GM18508 (cell line): ENCODE results near the gene MRPL49.
"Not testable (repeated sequence)": the region's sequence is repeated elsewhere in the genome, so short reads cannot be mapped to it uniquely, and the experiment has no call there.

Source experiments
- ATAC-seq: cut with Tn5 transposase; IDR thresholded peaks from one replicate; pipeline ENCODE4 v1.9.1; 2021; ENCODE audit warnings: moderate number of reproducible peaks; ENCODE audit not compliant: insufficient read depth, unreplicated experiment

MRPL49 gene

DNA sequence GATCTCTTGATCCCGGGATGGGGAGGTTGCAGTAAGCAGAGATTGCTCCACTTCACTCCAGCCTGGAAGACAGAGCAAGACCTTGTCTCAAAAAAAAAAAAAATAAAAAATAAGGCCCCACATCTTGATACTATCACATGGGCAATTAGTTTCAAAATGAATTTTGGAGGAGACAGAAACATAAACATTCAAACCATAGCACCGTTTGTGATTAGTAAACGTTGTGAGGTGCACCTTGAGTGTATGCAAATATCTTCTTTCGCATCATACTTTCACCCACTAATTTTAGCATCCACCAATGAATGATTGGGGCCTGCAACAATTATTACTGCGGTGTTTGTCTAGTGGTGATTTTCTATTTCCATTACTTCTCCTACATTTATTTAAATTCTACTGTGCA lies 36.9 kb downstream of the MRPL49 start:
- no peak for ATAC-seq

- no peak for ATAC-seq
These were observed 38.5 kb downstream of the MRPL49 start for GRCh38 chr11:65160643-65161042.

DNA sequence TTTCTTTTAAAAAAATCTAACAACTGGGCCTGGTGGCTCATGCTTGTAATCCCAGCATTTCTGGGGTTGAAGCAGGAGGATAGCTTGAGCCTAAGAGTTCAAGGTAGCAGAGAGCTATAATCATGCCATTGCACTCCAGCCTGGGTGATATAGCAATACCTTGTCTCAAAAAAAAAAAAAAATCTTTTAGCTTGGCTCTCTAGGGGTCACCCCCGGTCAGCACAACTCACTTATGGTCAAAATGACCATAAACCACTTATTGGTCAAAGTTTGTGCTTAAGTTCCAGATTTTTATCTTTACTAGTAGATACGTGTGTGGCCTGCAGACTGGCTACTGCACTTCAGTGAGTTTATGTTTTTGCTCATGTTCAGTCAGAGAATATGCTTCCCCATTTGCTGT lies 41.6 kb downstream of the MRPL49 start:
- ATAC-seq: no peak

DNA sequence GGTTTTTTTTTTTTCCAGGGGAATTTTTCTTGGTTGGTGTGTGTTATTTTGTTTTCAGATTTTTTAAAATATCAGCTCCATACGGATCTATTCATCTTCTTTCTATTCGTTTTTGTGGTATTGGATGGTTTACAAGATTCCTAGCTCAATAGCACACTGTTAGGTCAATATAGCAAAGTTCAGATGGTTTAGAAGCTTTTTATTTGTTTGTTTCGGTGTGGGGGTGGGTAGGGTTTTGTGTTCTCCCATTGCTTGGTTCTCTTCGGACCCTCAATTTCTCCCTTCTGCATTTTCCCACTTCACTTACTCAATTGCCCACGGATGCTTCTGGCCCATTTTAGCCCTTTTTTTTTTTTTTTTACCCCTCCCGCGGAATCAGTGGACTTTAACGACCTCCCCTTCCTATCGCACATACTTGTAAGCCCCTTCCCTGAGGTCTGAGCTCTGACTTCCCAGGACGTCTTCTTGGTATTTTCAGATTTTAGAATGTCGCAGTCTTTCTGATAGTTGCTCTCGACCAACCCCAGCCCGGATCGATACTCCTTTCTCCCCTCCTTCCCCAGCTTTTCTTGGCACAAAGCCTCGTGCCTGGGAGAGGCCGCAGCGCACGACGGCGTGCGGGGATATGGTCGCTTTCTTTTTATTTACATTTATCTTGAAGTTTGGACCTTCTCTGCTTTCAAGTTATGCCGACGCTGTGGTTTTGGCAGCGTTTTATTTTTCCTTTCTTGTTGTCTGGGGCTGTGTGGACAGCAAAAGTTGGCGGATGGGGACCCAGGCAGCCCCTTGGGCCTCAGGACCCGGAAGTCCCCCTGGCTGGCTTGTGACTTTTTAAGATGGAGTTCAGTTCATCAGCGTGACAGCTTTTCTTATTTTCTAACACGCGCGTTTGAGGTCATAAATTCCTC lies 43.5 kb downstream of the MRPL49 start:
- ATAC-seq: no peak

DNA sequence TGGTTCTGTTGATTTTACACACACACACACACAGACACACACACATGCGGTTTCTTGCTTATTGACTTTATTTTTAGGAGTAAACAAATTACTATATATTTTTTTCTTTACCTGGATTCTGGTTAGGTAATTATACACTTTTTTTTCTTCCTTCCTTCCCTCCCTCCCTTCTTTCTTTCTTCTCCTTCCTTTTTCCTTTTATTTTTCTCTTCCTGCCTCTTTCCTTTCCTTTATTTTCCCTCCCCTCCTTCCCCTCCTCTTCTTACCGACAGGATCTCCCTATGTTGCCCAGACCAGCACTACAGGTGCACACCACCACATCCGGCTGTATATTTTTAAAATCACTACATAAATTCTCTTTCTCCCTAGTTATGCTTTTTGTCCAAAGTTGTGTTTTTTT lies 44.8 kb downstream of the MRPL49 start:
- no peak for ATAC-seq

DNA sequence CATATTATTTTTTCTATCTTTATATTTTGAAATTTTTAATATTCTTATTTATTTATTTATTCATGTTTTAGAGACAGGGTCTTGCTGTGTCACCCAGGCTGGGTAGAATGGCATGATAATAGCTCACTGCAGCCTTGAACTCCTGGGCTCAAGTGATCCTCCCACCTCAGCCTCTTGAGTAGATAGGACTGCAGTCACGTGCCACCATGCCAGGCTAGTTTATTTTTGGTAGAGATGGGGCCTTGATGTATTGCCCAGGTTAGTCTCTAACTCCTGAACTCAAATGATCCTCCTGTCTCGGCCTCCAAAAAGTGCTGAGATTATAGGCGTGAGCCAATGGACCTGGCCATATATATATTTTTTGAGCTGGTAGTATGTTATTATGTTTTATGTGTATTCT lies 45.5 kb downstream of the MRPL49 start:
- no peak for ATAC-seq

DNA sequence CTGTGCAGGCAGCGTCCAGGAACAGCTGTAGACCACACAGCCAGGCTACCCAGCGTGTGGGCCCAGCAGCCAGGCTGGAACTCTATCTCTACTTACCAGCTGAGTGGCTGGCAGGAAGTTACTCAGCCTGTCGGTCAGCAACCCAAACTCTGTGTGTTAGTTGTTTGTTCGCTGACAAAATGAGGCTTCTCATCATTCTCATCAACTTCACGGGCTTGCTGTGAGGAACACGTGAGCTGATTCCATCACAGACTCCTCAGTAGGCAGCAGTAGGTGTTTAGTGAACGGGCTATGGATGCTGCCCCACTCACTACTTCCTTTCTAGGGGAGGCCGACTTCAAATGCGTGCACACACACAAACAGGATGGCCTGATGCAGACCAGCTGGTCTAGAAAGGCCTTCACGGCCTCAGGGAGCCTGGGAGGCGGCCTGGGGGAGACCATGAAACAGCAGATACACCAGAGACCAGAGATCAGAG lies 47.1 kb downstream of the MRPL49 start:
- no peak for ATAC-seq

DNA sequence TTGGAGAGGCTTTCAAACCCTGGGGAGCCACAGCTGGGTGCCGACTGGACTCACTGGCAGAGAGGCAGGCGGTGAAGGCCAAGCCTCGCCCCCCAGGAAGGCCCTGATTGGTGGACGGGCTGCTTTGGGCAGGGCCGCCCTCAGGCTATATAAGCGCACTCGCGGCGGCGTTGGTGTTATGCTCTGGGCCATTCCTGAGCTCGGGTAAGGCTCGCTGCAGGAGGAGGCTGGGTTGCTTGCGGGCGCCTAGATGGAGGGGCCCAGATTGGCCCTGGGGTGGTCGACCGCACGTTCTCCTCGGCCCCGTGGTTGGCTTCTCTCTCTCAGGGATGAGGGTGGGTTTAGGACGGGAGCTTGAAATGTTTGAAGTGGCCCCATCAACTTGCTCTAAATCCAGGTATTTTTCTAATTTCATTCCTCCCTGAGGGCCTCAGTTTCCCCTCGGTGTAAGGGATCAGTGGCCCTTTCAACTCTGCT lies 48.0 kb downstream of the MRPL49 start, which contains the start of gene SPDYC:
SPDYC (plus strand) TSS at position 176 of the 477 bp plus-strand sequence. CDS start 1,125 bp downstream, outside the sequence.
- no peak for ATAC-seq

GRCh38 chr11:65172600-65172999 lies 50.5 kb downstream of the MRPL49 start:
- ATAC-seq: no peak

- not testable (repeated sequence) for ATAC-seq
These were observed 52.5 kb downstream of the MRPL49 start for GRCh38 chr11:65174571-65175010.
